PC-3 (cell line): Measurements from ENCODE around the gene NEXN. TPM values are rescaled to one million over a fixed set of nuclear protein-coding genes. Genes with fewer than 3 reads are reported as not detected.

ENCODE experiments used
- ATAC-seq: fragments of 200-7000 bp; cut with Tn5 transposase; 2 replicates; pipeline ENCODE4 v1.9.1; 2020; ENCODE audit warnings: mild to moderate bottlenecking, moderate library complexity
- BruUV-seq: library from RNA; stranded (reverse); fragments of 400-500 nt; replicated peaks from 2 replicates; lab custom pipeline; 2021; lab: Mats Ljungman, UMichigan
- CTCF ChIA-PET: fragments of 300-600 bp; sonication (Branson Sonifier 250); formaldehyde crosslinking; loops from one replicate; lab custom pipeline; 2022; ENCODE audit warnings: antibody characterized with exemption; lab: Charles Lee
- POLR2A ChIA-PET: fragments of 300-600 bp; sonication (Branson Sonifier 250); formaldehyde crosslinking; loops from one replicate; lab custom pipeline; 2022; ENCODE audit warnings: antibody characterized with exemption; ENCODE audit not compliant: unreplicated experiment; lab: Charles Lee
- DNase-seq: peaks from one replicate; pipeline ENCODE4 v3.0.0-alpha.2; 2015
- H2AFZ ChIP-seq: fragments of 300-600 bp; sonication (generic); 2 replicates; pipeline ENCODE4 v1.6.0; 2016; ENCODE audit warnings: antibody characterized with exemption, low read length
- H3F3A ChIP-seq: fragments of 300-600 bp; sonication (generic); one replicate; pipeline ENCODE4 v1.6.0; 2017; ENCODE audit warnings: antibody characterized with exemption, low read length, control low read depth, mild to moderate bottlenecking; ENCODE audit not compliant: unreplicated experiment
- H3K27ac ChIP-seq: fragments of 300-600 bp; sonication (generic); 2 replicates; pipeline ENCODE4 v1.5.1; 2016; ENCODE audit warnings: mild to moderate bottlenecking, low read length
- H3K27me3 ChIP-seq: fragments of 300-600 bp; sonication (generic); 2 replicates; pipeline ENCODE4 v1.6.1; 2016; ENCODE audit warnings: low read length, mixed read lengths
- H3K36me3 ChIP-seq: fragments of 300-600 bp; sonication (generic); 2 replicates; pipeline ENCODE4 v1.6.1; 2016; ENCODE audit warnings: low read depth, mixed run types, low read length, mixed read lengths
- H3K4me1 ChIP-seq: fragments of 300-600 bp; sonication (generic); 2 replicates; pipeline ENCODE4 v1.5.1; 2016; ENCODE audit warnings: low read length; ENCODE audit not compliant: insufficient read depth
- H3K4me2 ChIP-seq: fragments of 300-600 bp; sonication (generic); 2 replicates; pipeline ENCODE4 v1.6.0; 2016; ENCODE audit warnings: low read length
- H3K4me3 ChIP-seq: fragments of 300-600 bp; sonication (generic); 2 replicates; pipeline ENCODE4 v1.5.1; 2016; ENCODE audit warnings: mild to moderate bottlenecking, low read length, mixed read lengths
- H3K79me2 ChIP-seq: fragments of 300-600 bp; sonication (generic); 2 replicates; pipeline ENCODE4 v1.6.1; 2017; ENCODE audit warnings: low read length, mixed read lengths
- H3K9ac ChIP-seq: fragments of 300-600 bp; sonication (generic); 2 replicates; pipeline ENCODE4 v1.6.0; 2016; ENCODE audit warnings: mild to moderate bottlenecking, low read length
- H3K9me2 ChIP-seq: fragments of 300-600 bp; sonication (generic); replicated peaks from 2 replicates; pipeline ENCODE4 v1.6.1; 2016; ENCODE audit warnings: mixed run types, low read length, mixed read lengths
- H3K9me3 ChIP-seq: fragments of 300-600 bp; sonication (generic); 2 replicates; pipeline ENCODE4 v1.6.1; 2016; ENCODE audit warnings: low read length, mixed read lengths
- H4K20me1 ChIP-seq: fragments of 300-600 bp; sonication (generic); 2 replicates; pipeline ENCODE4 v1.6.1; 2016; ENCODE audit warnings: low read length, mixed read lengths
- CTCF ChIP-seq: fragments of 300-600 bp; sonication (generic); conservative IDR thresholded peaks from 2 replicates; pipeline ENCODE4 v1.5.1; 2017; ENCODE audit warnings: antibody characterized with exemption, low read depth, mild to moderate bottlenecking, low read length
- EZH2 ChIP-seq: fragments of 300-600 bp; sonication (generic); IDR thresholded peaks from one replicate; pipeline ENCODE4 v1.6.1; 2017; ENCODE audit warnings: antibody characterized with exemption, mild to moderate bottlenecking, low read length; ENCODE audit not compliant: unreplicated experiment
- EZH2phosphoT487 ChIP-seq: fragments of 300-600 bp; sonication (generic); IDR thresholded peaks from 2 replicates; pipeline ENCODE4 v1.6.1; 2018; ENCODE audit warnings: mild to moderate bottlenecking, antibody characterized with exemption, low read length, borderline replicate concordance
- intact Hi-C: fragments of 100-400 bp; cut with micrococcal nuclease; formaldehyde crosslinking; loops from 2 replicates; pipeline ENCODE4 v1.9.0; 2023
- total RNA-seq: library from RNA; depleted of rRNA; stranded (reverse); fragments of >200 nt; gene quantifications from 2 replicates; pipeline ENCODE4 v1.2.3, GENCODE V29; 2014

NEXN gene
- total RNA-seq, 1 experiment from 2014 or later = 3.5 TPM

GRCh38 chr1:77977989-77978292 is 89.5 kb downstream of the NEXN start:
- no peak for ATAC-seq
- no peak for TF ChIP-seq EZH2phosphoT487
- no peak for TF ChIP-seq EZH2
- no peak for TF ChIP-seq CTCF

GRCh38 chr1:77978293-77978968 is 90.0 kb downstream of the NEXN start:
- H3K27me3 ChIP-seq = no peaks in the 10 kb centered on the region
- TF ChIP-seq EZH2phosphoT487 (no peak), CTCF (no peak), EZH2 (no peak)
- POLR2A ChIA-PET = interaction anchor here (0.7 to 1.9 kb wide), 5 partner anchors 19 to 644 kb away, joined by 3 to 24 read pairs (median 4); partner anchors contain the start of gene DNAJB4
- intact Hi-C loops = loop anchor here (2.0 to 5.0 kb wide), 2 partner anchors 26 to 196 kb away; partner anchors contain the start of gene DNAJB4
- H3K4me2 ChIP-seq = peak overlapping the region; percentile 88
- peaks cover 20% of the 10 kb centered on the region for H3K36me3 ChIP-seq
- no peaks in the 10 kb centered on the region for H3F3A ChIP-seq
- peak overlapping the region; percentile 99 for H3K9ac ChIP-seq
- H2AFZ ChIP-seq = peak overlapping the region; percentile 93
- peak overlapping the region; percentile 94 for H3K4me3 ChIP-seq
- DNase-seq = peak; percentile 89
- H3K9me3 ChIP-seq = no peaks in the 10 kb centered on the region
- ATAC-seq = peak; percentile 48
- CTCF ChIA-PET = interaction anchor here (0.6 to 1.4 kb wide), 5 partner anchors 16 to 136 kb away, joined by 3 to 8 read pairs (median 6); partner anchors contain the start of gene DNAJB4
- peaks cover 28% of the 10 kb centered on the region for H3K4me1 ChIP-seq
- peaks cover 53% of the 10 kb centered on the region for H4K20me1 ChIP-seq
- H3K9me2 ChIP-seq = no peaks in the 10 kb centered on the region
- BruUV-seq = TSS peak; percentile 72
- H3K79me2 ChIP-seq = peaks cover 92% of the 10 kb centered on the region
- H3K27ac ChIP-seq = peak overlapping the region; percentile 93

More at GRCh38 chr1:77977989-77978292, 89.5 kb downstream of the NEXN start:
- Histone ChIP-seq H3K27me3 (no peaks in the 10 kb centered on the region), H3K9me2 (no peaks in the 10 kb centered on the region), H3K4me1 (peaks cover 28% of the 10 kb centered on the region), H3K9me3 (no peaks in the 10 kb centered on the region), H3F3A (no peaks in the 10 kb centered on the region), H3K9ac (peak overlapping the region; percentile 99), H2AFZ (no peak overlapping the region), H3K36me3 (peaks cover 20% of the 10 kb centered on the region), H3K4me2 (peak overlapping the region; percentile 88), H3K79me2 (peaks cover 97% of the 10 kb centered on the region), H3K27ac (peak overlapping the region; percentile 93), H3K4me3 (peak overlapping the region; percentile 94), H4K20me1 (peaks cover 55% of the 10 kb centered on the region)
- CTCF ChIA-PET = interaction anchor here (0.6 to 1.4 kb wide), 2 partner anchors 17 to 136 kb away, joined by 6 to 8 read pairs; no protein-coding TSS in a partner anchor
- no TSS peak for BruUV-seq
- intact Hi-C loops = loop anchor here (2.0 to 5.0 kb wide), 4 partner anchors 21 to 196 kb away; partner anchors contain the start of gene DNAJB4
- POLR2A ChIA-PET = interaction anchor here (0.7 to 1.9 kb wide), 3 partner anchors 27 to 644 kb away, joined by 3 to 24 read pairs (median 6); partner anchors contain the start of gene DNAJB4
- no peak for DNase-seq
